ENCODE results near the gene LIN28A.

Gene LIN28A

DNA sequence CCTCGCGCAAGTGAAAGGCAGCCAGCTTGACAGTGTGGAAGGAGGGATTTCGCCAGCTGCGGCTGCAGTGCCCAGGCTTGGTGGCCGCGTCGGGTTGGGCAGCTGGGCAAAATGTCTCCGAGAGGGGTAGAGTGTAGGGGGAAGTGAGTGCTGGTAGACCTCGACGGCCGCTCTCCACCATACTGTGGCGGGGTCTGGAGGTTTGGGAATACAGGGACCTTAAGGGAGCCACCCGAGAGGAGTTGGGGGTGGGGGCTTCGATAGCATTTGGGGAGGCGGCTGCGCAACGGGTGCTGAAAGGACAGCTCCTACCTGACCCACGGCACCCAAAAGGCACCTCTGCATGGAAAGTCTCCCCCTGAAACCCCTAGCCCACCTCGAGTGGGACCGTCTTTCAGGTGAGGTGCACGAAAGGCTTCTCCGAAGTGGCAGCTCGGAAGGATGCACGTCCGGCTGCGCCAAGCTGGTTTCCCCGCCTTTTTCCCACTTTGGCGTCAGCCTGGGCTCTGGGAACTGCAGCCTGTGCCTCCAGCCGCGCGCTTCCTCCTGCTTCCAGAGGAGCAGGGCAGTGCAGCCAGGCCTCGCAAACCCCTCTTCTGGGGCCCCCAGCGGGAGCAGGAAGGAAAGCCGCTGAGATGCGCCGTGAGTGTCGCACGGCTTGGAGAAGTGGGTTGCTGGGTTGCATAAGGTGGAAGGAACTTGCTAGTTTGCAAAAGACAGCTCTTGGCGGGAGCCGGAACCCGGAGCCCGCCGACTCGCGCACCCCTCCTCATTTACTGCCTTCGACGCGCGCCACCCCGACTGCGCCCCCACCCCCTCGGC lies 61.1 kb downstream of the LIN28A start:
- TF ChIP-seq, protein P1, sequence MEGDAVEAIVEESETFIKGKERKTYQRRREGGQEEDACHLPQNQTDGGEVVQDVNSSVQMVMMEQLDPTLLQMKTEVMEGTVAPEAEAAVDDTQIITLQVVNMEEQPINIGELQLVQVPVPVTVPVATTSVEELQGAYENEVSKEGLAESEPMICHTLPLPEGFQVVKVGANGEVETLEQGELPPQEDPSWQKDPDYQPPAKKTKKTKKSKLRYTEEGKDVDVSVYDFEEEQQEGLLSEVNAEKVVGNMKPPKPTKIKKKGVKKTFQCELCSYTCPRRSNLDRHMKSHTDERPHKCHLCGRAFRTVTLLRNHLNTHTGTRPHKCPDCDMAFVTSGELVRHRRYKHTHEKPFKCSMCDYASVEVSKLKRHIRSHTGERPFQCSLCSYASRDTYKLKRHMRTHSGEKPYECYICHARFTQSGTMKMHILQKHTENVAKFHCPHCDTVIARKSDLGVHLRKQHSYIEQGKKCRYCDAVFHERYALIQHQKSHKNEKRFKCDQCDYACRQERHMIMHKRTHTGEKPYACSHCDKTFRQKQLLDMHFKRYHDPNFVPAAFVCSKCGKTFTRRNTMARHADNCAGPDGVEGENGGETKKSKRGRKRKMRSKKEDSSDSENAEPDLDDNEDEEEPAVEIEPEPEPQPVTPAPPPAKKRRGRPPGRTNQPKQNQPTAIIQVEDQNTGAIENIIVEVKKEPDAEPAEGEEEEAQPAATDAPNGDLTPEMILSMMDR (IDR thresholded peaks at IDR 0.05): no peak

DNA sequence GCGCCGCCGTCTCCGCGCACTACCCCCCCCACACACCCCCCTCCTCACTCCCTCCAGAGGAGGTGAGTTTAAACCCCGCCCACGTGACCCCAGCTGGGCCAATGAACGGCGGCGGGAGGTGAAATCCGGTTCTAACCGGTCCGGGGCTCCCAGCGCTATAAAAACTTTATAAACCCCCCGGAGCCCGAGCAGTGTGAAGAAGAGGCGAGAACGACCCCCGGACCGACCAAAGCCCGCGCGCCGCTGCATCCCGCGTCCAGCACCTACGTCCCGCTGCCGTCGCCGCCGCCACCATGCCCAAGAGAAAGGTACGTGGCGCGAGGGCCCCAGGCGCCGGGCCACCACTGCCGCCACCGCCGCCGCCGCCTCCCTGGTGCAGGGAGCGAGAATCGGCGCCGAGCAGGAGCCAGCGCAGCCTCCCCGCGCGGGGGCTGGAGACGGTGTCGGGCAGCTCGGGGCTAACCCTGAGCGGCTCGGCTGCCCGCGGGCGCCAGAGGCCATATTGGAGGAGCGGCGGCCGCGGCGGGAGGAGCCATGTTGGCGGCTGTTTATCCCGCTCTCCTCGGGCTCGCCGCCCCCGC lies 61.8 kb downstream of the LIN28A start, which contains the start of gene HMGN2:
Gene HMGN2, plus strand, starts transcription at position 121 of the 581 bp plus-strand sequence. Its CDS starts 173 bp downstream, at position 294.
- TF ChIP-seq, protein P1 (IDR thresholded peaks at IDR 0.05): no peak

DNA sequence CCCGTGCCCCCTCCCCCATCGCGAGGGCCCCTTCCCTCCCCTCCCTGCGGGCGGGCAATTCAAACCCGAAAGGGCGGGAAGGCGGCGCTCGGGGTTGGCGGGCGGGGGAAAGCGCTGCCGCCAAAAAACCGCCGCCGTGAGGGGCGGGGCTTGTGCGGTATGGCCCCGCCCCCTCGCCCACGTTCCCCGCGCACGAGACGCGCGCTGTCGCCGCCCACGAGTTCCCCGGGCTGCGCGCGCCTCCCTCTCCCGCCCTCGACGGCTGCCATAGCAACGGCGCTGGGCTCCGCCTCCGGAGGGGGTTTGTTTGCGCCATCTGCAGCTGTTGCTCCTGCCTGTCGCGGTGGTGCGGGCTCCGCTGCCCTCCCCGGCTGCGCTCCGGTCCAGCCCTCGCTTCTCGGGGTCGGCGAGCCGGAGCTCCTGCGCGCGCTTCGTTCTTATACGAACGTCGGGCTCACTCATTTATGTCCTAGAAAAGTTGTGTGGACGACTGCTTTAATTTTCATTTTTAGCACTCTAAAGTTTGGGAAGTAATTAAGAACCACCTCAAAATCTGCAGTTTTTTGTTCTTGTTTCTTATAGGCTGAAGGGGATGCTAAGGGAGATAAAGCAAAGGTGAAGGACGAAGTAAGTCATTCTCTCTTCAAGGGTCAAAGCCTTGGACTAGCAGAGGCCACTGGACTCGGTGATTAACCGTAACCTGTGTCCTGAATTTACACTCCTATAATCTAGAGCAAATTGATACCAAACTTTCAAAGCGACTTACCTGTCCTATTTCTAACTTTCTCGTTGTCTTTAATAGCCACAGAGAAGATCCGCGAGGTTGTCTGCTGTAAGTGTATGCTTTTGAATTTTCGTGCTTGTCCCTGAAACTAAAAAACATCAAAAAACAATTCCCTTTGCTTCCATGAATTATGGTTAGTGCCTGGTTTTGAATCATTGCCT lies 62.6 kb downstream of the LIN28A start:
- TF ChIP-seq, protein P1 (IDR thresholded peaks at IDR 0.05): no peak

- TF ChIP-seq, protein P1 (IDR thresholded peaks at IDR 0.05): no peak
Observed at GRCh38 chr1:26474818-26475217, 64.2 kb downstream of the LIN28A start.

DNA sequence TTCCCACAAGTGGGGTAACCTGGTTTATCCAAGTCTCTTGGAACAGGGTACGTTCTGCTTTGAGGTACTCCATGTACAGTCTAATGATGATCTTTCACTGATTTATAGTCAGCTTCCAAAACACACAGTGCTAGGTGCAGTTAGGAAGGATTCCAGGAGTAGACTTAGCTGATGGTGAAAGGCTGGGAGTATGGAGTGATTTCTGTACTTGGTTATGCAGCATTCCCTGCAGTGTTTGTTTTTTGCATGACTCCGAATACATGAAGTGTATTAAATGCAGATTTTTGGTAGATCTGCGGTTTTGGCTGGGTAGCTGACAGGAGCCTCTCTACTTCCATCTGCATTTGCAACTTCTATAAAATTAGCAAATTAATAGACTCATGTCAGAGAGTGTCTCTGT lies 65.4 kb downstream of the LIN28A start:
- TF ChIP-seq, protein P1 (IDR thresholded peaks at IDR 0.05): no peak

DNA sequence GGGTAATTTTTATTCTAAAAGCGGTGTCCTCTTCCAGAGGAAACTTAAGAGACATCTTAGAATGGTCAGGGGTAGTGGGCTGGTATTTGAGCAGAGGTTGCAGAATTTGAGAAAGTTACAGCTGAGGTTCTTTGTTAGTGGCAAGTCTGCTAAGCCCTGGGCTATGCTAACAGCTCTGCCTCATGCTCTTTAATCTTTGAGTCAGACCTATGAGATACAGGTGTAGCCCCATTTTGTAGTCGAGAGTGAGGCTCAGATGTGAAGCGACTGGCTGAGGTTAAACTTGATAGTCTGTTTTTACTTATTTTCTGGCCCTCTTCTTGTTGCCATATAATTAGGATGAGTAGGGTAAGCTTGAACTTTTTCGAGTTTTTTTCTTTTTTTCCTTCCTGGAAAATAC lies 66.3 kb downstream of the LIN28A start:
- TF ChIP-seq, protein P1 (IDR thresholded peaks at IDR 0.05): no peak

- TF ChIP-seq, protein P1 (IDR thresholded peaks at IDR 0.05): no peak
Observed at GRCh38 chr1:26477446-26478152, 67.0 kb downstream of the LIN28A start.
